Fibroblast of skin of scalp (primary cell): ENCODE data around the gene CLECL1.
"Not testable (repeated sequence)": the region's sequence is repeated elsewhere in the genome, so short reads cannot be mapped to it uniquely, and the experiment has no call there.

Source experiments
- DNase-seq: peaks from one replicate; pipeline ENCODE4 v3.0.0-alpha.2; 2013

CLECL1 gene

DNA sequence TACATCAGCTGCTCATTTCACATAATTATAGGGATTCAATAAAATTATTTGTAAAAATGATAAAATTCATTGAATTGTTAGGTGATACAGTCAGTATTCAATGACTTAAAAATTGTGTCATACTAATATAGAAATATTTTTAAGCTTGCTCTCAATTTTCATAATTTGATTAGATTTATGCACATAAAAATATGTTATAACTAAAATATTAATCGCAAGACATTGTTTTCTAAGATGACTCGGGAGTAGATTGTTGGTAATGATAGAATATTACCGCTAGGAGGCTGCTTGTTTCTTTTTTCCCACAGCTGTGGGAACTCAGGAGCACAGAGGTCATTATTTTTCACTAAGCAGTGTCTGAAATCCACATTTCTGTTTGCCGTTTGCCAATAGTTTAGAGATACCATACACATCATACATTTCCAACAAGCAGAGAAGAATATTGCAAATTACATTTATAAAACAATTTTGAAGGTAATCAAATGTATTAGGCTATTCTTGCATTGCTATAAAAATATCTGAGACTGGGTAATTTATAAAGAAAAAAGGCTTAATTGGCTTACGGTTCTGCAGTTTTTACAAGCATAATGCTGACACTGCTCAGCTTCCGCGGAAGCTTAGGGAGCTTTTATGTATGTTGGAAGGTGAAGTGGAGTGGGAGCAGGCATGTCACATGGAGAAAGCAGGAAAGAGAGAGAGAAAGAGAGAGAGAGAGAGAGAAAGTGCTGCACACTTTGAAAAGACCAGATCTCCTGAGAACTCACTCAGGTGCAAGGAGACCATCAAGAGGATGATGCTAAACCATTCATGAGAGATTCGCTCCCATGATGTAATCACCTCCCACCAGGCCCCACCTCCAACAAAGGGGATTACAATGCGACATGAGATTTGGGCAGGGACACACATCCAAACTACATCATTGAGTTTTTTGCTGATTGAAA lies 18.6 kb upstream of the CLECL1 start:
- no peak for DNase-seq

DNA sequence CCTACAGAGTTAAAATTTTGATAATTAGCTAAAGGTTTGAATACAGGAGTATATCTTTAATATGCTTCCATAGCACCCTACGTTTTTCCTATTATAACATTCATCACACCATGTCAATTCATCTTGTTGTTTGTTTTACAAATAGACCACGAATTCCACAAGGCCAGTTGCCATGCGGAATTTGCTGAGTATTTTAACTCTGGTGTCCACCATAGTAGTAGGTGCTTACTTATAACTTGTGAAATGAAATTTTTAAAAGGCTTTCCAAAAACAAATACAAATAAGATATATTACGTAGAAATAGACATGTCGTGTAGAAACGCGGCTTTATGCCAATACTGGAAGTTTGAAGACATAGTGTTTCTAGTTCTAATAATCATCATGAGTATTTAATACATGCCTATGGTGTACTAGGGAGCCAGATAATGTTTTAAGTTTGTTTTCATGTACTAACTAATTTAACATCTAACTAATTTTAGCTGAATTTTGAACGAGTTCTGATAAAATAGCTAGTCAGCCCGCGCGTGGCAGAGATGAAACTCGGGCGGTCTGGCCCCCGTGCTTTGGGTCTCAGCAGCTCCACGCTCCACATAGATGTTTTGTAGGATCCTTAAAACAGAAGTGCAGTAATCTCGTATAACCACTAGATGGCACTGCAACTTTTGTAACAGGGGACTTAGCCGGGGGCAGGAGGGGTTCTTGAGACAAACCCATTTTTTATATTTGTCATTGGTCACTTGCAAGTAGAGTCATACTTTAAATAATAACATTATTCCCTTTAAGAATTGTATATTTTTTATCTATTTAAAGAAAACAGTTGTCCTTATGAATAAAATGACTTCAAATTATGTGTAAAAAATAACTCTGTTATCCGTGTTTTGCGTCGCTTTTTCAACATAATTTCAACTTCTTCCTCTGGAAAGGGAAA lies 17.6 kb upstream of the CLECL1 start:
- peak; percentile 61 for DNase-seq

DNA sequence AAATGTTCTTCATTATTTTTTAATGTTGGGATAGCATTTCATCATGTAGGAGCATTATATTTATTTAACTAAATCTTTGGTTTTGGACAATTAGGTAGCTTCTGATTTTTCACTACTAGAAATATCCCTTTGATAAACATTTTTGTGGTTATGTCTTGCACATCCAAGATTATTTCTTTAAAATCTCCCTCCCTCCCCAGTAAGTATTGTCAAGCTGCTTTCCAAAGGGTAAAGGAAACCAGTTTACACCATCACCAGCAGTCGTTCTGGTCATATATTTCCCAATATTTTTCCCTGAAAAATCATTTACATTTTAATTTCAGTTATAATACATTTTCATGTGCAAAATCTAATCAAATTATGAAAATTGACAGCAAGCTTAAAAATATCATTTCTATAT lies 16.7 kb upstream of the CLECL1 start:
- DNase-seq, result no peak

GRCh38 chr12:9745199-9745598 lies 12.3 kb upstream of the CLECL1 start:
- DNase-seq, result no peak

DNA sequence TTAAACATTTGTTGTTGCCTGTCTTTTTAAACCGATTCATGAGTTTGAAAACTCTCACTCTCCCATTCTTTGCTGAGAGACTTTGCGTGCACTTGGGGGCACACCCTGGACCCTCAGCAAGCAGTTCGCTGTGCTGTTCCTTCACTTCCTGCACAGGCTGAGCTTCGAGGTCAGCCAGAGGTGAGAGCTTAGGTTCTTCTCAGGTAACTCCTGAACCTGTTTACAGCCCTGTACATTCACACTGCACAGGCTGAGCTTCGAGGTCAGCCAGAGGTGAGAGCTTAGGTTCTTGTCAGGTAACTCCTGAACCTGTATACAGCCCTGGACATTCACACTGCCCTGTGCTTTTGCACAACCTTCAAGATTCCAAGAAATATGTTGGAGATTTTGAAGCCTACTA lies 9.8 kb upstream of the CLECL1 start:
- DNase-seq, result no peak

- no peak for DNase-seq
Measured at GRCh38 chr12:9741726-9742125, 8.8 kb upstream of the CLECL1 start.

DNA sequence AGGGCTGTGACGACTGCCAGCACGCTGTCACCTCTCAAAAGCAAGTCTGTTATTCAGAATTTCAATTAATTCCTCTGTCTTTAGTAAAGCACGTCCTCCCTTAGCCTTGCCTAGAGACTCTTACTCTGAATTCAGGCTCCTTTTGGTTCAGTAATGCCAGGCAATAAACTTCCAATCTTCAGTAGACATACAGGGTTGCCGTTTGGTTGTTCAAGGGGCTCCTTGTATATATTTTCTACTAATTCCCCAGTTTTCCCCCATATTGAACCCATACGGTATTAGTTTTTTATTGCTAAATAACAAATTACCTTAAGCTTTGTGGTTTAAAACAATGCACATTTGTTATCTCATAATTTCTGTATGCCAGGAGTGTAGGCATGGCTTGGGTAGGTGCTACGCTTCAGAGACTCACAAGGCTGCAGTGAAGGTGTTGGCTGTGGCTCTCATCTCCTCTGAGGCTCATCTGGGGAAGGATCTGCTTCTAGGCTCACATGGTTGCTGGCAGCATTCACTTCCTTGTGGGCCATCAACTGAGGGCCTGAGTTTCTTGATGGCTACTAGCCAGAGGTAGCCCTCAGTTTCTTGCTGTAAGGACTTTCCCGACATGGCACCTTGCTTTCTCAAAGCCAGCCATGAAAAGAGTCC lies 7.3 kb upstream of the CLECL1 start:
- DNase-seq, result no peak

DNA sequence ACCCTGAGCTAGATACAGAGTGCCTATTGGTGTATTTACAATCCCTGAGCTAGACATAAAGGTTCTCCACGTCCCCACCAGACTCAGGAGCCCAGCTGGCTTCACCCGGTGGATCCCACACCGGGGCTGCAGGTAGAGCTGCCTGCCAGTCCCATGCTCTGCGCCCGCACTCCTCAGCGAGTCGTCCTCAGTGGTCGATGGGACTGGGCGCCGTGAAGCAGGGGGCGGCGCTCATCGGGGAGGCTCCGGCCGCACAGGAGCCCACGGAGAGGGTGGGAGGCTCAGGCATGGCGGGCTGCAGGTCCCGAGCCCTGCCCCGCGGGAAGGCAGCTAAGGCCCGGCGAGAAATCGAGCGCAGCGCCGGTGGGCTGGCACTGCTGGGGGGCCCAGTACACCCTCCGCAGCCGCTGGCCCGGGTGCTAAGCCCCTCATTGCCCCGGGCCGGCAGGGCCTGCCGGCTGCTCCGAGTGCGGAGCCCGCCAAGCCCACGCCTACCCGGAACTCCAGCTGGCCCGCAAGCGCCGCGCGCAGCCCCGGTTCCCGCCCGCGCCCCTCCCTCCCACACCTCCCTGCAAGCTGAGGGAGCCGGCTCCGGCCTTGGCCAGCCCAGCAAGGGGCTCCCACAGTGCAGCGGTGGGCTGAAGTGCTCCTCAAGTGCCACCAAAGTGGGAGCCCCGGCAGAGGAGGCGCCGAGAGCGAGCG lies 6.7 kb upstream of the CLECL1 start:
- DNase-seq, result not testable (repeated sequence)

- DNase-seq, result not testable (repeated sequence)
Measured at GRCh38 chr12:9738905-9739304, 6.0 kb upstream of the CLECL1 start.

GRCh38 chr12:9736936-9737705 lies 4.2 kb upstream of the CLECL1 start:
- DNase-seq, result no peak

- no peak for DNase-seq
Measured at GRCh38 chr12:9735601-9736000, 2.7 kb upstream of the CLECL1 start.

DNA sequence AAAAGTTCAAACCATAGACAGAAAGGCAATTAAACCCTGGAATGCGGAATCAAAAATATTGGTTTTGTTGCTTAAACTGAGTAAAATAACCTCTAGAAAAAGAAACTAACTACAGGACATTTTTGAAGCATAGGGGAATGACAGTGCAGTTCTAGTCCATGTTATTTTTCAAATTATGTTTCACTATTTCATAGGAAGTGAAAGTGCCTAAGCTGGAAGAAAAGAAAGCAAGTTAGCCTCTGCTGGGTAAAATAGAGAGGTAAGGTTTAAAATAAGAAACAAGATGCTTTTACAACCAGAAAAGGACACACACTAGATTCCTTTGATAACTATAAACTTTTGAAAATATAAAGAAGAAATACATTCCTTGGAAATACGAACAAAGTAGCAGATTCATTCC lies 1.1 kb downstream of the CLECL1 start:
- no peak for DNase-seq

GRCh38 chr12:9731393-9731792 lies 1.5 kb downstream of the CLECL1 start:
- DNase-seq, result no peak

- DNase-seq, result no peak
Measured at GRCh38 chr12:9730591-9730990, 2.3 kb downstream of the CLECL1 start.

DNA sequence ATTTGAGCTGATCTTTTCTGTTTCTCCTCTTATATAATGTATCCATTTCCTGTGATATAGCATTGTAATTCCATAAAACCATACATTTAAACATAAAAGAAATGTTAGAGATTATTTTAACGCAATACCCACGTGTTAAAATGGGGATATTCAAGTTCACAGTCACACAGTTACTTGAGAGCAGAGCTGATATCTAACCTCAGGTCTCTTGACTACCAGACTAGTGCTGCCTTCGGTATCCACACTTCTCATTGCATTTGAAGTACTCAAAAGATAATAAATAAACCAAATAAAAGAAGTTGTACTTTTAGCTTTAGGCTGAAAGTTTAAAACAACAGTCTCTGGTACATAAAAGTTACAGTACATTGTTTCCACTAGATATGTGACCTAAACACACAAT lies 2.9 kb downstream of the CLECL1 start:
- no peak for DNase-seq

DNA sequence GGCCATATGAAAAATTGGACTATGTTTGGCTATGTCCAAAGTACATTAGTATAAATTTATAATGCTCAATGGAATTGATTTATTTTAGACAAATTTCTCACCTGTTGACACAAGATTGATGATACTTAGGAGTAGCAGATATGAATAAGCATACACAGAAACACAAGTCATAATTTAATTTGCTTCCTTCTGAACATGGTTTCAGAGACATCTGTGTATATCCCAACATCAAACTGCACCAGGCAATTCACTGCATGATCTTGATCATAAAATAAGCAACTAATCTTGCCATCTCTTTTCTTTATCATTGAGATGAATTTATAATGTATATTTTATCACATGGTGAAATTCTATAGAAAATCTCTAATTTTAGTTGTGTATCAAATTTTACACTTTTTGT lies 3.8 kb downstream of the CLECL1 start:
- DNase-seq, result no peak

- DNase-seq, result no peak
Measured at GRCh38 chr12:9727813-9728212, 5.1 kb downstream of the CLECL1 start.

- no peak for DNase-seq
Measured at GRCh38 chr12:9725213-9725870, 7.6 kb downstream of the CLECL1 start.

GRCh38 chr12:9724023-9724422 lies 8.9 kb downstream of the CLECL1 start:
- DNase-seq, result no peak

GRCh38 chr12:9721394-9722092 lies 11.4 kb downstream of the CLECL1 start:
- no peak for DNase-seq
